HG02642 (cell line): ENCODE data around the gene PCNX2.
"Not testable (repeated sequence)": the region's sequence is repeated elsewhere in the genome, so short reads cannot be mapped to it uniquely, and the experiment has no call there.

Experiments used
- ATAC-seq: cut with Tn5 transposase; IDR thresholded peaks from one replicate; pipeline ENCODE4 v1.9.1; 2021; ENCODE audit warnings: mild to moderate bottlenecking; ENCODE audit not compliant: unreplicated experiment, poor library complexity

Gene PCNX2

DNA sequence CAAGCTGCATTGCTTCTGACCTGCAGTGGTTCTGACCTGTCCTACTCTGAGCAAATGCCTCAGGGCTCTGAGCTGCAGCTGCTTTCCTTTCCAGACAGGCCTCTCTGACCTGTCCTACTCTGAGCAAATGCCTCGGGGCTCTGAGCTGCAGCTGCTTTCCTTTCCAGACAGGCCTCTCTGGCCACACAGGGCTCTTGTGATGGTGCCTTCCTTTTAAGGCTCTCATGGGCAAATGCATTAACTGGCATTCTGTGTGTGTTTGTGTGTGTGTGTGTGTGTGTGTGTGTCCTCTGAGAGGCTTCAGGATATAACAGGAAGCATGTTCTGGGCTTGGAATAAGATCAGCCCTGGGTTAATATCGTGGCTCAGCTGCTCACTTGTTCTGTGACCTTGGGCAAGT, 213.8 kb downstream of the PCNX2 start:
- ATAC-seq: no peak

DNA sequence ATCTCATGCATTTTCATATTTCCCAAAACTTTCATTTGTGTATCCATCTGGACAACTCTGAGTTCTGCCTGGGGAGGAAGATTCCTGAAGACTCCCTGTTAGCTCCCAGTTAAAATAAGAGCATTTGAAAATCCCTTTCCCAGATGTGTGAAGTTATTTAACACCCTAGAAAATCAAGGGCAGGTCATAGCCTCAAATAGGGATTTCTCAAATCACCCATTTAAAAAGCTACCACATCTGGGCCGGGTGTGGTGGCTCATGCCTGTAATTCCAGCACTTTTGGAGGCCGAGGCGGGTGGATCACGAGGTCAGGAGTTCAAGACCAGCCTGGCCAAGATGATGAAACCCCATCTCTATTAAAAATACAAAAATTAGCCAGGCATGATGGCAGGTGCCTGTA, 214.7 kb downstream of the PCNX2 start:
- ATAC-seq: not testable (repeated sequence)

DNA sequence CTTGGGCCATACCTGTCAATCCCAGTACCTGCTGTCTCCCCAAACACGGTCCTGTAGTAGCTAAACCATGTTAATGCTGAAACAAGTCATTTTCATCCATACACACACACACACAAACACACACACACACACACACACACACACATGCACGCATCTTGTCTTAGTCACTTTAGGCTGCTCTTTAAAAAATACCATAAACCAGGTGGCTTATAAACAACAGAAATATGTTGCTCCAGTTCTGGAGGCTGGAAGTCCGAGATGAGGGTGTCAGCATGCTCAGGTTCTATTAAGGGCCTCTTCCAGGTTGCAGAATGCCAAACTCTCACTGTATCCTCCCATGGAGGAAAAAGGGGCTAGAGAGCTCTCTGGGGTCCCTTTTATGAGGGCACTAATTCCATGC, 215.2 kb downstream of the PCNX2 start:
- no peak for ATAC-seq

DNA sequence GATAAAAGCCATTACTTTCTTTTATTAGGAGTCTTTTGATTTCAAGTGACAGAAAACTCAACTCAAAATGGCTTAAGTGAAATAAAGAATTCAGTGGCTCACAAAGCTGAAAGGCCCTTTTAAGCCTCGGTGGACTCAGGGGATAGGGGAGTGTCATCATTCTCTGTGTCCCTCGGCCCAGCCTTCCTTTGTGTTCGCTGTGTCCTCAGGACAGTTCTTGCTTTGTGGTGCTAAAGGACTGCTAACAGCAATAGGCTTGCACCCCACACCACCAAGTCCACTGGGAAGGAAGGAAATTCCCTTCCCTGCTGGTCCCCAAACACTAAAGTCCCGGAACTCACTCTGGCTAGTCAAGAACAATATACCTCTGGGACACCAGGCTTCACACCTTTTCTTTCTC, 216.0 kb downstream of the PCNX2 start:
- ATAC-seq: no peak

DNA sequence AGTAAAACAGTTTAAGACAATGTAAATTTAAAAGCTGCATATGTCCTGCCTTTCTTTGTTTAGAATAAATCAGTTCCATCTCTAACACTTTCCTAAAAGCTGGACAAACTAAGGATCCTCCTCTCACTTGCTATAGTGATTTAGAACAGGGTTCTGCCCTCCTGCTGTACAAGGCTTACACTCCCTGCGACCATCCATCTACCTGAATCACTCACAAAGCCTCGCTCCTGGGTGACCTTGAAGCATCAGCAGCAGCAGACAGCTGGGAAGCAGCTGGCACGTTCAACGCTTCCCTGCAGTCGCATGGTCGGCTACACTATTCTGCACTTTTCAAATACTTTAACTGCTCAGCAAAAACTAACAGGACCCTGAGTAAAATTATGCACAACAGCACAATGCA, 217.1 kb downstream of the PCNX2 start:
- ATAC-seq: no peak

DNA sequence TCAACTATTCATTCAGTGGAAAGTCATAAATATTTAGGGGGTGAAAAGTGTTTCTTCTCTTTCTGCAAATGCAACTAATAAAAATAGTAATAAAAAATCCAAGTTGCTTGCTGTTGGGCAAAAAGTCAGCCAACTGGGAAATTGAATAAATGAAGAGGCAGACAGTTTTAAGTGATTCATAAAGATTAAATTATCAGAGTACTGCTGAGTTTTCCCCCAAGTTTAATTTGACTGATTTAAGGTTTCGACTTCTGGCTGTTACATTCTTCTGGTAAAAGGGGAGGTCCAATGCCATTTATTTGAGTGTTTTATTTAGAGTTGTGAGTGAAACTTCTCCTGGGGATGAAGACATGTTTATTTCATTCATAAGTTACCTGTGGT, 219.6 kb downstream of the PCNX2 start:
- no peak for ATAC-seq

DNA sequence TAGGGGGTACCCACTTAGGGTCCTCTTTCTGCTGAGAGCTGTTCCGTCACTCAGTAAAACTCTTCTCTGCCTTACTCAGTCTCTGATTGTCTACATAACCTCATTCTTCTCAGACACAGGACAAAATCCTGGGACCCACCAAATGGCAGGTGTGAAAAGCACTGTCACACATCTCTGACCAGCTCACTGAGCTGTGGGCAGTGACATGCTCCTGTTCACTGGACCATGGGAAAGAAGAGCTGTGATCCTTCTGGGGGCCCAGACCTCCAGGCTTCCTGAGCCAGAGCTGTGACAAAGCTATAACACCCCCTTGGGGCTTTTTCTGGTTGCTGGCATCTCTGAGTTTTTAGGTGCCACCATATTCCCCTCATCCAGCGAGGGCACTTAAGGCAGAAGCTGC, 229.4 kb downstream of the PCNX2 start:
- no peak for ATAC-seq

DNA sequence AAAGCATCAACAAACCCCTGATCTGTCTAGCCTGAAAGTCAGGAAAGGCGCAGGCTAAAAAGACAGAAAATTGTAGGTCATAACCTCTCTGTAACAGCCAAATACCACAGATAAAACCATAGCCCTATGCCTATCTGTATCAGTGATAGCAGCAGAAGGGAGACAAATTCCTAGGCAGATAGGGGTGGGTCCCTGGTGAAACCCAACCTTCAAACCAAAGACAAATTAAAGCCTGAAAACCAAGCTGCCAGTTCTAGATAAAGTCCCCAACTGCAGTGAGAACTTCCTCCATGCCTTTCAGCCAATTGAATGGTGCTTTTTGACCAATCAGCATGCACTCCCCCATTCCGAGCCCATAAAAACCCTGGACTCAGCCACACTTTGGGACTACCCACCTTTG, 229.8 kb downstream of the PCNX2 start:
- ATAC-seq: no peak

DNA sequence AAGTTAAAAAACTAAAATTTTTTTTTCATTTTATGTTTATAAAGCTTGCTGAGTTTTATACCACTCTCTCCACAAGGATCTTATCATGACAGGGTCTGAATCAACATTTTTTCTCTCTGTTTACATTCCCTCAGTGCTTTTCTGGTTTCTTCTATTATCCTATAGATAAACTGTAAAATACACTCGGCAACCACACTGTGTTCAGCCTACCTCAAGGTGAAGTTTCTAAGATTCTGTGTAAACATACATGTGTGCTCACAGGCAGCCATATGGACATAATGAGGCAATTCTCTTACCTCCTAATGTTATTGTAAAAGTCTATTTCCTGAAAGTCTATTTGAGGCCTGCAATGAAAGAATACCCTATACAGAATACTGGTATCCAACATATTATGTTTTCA, 230.5 kb downstream of the PCNX2 start:
- no peak for ATAC-seq

DNA sequence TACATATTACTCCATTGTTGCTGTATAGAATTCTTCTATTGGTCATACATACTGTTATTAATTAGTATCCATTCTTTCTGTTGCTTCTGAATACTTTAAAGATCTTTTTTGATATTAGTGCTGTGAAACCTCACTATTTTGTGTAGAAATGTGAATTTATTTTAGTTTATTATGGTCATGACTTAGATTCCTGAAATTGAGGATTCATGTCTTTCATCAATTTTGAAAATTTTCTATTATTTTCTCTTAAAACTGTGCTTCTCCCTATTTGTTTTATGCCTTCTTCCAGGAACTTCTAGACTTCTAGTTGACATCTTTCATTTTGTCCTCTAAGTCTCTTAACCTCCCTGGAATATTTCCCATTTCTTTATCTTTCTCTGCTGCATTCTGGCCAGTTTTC, 232.1 kb downstream of the PCNX2 start:
- no peak for ATAC-seq

DNA sequence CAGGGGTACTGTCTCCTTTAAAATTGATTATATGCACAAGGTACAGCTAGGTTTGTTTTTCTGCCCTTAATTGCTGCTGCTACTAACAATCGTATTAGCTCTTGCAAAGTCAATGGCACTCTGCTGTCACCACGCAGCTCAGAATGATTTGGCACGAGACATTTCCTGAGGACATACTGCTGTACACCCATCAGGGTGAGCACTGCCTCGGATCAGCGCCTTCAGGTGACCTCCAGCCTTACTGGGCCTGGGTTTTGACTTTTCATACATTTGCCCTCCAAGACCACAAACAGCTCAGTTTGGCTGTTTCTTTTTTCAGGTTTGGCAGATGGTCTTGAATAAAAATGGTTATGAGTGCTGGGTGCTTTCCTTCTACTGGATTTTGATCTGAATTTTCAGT, 234.3 kb downstream of the PCNX2 start:
- no peak for ATAC-seq

DNA sequence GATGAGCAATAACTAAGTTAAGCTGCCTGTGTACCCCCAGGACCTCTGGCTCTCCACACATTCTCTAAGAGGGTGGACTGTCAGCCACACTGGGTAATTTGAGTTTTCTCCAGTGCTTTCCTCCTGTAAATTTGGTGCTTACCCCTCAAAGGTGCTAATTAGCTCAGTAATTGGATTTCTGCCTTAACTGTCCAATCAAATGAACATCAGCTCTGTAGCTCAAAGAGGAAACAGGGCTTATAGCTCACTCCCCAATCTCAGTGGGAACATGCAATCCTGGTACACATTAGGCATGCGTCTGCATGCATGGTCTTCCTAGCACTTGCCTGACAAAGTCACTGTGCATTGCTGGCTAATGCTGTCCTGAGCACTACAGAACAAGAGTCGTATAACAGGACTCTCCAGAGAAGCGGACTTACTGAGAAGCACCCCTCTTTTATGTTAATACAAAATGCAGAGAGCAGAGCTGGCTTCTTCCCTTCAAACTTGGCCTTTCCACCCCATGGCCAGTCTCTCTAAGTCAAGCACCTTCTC, 235.0 kb downstream of the PCNX2 start:
- no peak for ATAC-seq

DNA sequence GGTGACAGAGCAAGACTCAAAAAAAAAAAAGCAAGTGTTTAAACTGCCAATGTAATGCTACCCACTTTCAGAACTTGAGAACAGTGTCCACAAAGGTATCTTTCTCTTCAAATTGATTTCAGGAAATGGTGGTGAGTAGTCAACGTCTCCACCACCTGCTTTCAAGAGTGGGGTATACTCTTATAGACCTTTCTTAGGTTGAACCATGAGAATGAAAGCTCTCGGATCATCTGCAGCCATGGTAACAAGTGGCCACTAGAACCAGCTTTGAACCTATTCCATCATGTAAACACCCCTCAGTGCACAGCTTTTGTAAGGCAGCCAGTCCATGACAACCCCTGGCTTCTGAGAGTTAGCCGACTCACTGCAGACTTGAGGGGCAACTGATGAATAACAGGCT, 237.7 kb downstream of the PCNX2 start:
- no peak for ATAC-seq

DNA sequence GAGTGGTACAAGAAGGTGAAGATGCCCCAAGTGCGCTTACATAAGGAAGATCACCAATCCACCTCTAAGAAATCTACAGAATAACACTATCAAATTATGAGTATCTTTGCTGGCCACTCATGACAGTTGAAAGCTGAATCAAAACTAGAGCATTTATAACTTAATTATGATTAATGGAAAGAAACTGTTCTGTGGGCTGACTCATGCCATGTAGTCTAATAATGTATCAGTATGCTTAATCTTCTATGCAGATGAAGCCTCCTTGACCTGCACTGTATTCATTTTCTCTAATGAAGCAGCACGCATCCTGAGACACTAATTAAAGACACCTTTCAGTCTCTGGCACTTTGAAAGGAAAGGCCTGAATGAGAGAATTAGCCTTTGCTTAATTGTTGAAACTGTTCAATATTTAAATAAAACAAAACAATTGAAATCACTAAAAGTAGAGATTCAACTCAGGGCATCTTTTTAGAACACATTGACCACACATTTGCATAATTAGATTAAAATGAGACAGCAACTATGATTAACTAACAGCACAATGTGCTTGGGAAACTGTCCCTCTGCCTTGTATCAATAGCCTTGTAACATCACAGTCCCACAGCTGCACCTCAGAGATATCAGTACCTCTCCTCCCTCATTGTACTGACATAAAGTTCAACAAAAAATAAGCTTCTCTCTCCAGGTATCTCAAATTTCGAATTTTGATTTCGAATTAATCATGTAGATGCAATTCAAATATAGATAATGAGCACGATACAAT, 239.5 kb downstream of the PCNX2 start:
- no peak for ATAC-seq

DNA sequence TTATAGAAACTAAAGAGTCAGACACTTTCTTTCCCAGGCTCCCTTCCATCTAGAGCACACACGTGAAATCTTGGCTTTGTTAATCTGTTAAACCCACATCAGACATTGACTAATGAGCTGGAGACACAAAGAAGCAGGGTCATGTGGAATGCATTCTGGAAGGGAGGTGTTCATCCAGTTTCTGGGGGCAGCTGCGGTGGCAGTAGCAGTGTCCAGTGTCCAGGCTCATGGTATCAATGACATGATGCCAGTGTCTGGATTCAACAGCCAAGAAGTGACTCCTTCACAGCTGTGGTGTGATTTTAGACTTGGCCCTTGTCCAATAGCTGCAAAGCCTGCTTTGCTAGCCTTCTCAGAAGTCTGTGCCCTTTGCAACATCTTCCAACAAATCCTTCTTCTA, 249.9 kb downstream of the PCNX2 start:
- no peak for ATAC-seq

DNA sequence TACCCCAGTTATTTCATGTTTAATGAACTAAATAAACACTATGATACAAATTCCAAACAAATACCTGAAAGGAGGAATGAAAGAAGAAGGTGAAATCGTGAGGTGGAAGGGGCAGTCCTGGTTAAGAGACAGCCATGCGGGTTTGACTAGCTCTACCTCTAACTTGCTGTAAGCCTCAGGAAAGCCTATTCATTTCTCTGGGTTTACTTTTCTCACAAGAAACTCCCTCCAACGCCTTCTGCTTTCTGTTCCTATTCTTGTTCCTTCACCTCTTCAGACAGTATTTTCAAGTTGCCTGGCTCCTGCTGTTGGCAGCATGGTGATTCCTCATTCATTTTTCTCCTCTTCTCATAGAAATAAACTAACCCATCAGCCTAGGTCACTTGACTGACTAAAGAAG, 252.7 kb downstream of the PCNX2 start:
- ATAC-seq: no peak

DNA sequence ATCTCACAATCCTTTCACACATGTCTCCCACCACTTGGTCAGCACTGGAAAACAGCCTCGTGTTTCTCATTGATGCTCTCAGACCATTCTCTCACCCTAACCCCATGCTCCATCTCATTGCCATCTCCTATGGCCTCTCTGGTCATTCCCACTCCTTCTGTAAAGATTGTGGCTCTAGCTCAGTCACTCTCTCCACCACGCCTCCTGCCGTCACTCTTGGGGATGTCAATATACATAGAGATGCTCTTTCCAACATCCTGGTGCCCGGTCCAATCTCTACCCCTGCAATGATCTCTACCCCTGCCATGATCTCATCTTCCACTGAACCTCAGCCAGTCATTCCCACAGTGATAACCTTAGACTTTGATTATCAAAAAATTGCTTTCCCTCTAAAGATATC, 255.0 kb downstream of the PCNX2 start:
- no peak for ATAC-seq

DNA sequence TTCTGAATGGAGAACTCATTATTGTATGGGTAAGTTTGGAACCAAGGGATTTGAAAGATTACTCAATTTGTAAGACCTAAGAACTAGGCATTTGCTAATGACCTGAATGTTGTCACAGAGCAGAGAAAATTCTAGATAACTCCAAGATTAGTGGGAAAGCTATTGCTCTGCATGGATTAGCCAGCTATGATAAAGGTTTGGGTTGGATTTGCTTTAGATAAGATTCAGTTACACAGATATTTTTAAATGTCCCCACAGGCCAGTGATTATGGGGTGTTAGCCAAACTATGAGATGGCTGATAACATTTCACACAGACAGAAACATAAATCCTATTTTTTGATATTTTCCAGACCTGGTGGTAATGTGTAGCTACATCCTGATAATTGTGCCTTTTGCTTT, 256.9 kb downstream of the PCNX2 start:
- ATAC-seq: no peak

DNA sequence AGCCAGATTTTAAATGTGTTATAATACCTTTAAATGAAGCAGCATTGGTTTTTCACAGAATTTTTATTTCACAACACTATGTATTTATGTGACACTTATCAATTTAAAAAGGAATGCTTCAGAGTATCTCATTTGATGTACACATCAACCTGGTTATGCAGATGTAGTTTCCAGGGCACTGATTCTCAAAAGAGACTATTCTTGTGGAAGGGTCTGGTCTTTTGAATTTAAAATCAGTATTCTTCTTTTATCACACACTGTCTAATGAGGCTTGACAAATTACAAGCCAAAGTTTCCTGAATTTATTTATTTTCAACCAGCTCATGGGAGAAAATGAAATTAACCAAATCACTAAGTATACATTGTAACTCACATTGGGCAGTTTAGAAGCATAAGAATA, 257.7 kb downstream of the PCNX2 start:
- ATAC-seq: no peak

DNA sequence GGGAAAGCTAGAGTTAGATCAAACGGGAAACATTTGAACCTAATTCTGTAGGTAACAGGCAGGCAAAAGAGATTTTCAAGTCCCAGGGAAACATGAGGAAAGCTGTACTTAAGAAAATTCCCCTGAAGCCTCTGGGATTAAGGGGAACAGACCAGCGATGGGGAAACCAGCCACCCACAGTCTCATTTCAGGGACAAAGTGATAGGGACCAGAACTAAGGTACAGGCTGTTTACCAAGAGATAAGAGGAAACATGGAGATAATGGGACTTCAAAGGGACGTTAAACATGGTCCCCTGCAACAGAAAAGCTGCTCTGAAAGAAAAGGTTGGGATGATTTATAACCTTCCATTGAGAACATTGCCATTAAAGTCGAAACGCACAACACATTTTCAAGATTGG, 260.7 kb downstream of the PCNX2 start:
- ATAC-seq: no peak

DNA sequence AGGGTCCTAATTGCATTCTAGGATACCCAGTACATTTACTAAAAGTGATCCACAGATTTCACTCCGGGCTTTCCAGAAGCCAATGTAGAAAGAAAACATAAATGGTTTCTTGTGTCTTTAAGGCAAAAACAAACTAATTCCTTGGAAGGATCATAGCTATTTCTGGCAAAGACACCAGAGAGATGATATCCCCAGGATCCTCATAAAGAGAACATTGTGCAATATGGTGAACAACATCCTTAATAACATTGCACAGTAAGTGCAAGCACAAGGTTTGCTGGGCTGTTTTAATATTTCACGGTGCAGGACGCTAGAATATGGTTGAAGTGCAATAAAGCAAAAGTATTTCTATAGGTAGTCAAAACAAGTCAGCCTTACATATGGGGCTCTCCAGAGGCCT, 262.2 kb downstream of the PCNX2 start:
- ATAC-seq: no peak

DNA sequence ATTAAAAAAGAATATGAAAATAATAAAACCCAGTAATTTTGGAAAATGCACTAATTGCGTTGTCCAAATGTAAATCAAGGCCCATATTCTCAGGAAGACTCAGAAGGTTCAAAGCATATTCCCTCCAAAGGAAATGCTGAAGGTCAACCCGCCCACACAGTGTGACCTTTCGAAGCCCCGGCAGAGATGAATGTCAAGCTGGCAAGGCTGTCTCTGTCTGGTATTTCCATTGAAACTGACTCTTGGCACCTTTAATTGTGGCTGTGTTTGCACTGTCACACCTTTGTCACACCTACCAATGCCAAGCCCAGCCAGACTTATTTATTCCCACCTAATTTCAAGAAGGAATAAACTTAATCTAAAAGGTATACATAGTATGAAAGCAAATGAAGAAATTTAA, 262.6 kb downstream of the PCNX2 start:
- no peak for ATAC-seq

DNA sequence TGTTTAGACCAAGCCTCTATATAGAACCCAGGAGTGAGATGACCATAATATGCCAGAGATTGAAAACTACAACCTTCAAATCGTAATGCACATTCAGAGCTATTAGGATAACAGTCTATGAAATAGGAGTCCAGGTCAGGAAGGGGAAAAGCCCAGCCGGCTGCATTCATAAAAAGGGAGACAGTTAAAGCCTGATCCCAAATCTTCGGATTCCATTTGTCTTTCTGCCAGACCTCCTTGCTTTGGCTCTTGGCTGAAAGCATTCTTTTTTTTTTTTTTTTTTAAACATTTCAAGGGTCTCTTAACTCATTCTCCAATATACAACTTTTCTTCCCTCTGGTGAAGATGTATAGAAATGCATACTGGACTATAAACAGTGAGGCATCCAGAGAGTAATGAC, 264.0 kb downstream of the PCNX2 start:
- ATAC-seq: no peak
